ENCODE results near the gene FNIP1. TPM values are rescaled to one million over a fixed set of nuclear protein-coding genes. Genes with fewer than 3 reads are reported as not detected.

Gene FNIP1
- total and polyA plus RNA-seq, 2 donors, result 8.3 to 71.7 TPM

DNA sequence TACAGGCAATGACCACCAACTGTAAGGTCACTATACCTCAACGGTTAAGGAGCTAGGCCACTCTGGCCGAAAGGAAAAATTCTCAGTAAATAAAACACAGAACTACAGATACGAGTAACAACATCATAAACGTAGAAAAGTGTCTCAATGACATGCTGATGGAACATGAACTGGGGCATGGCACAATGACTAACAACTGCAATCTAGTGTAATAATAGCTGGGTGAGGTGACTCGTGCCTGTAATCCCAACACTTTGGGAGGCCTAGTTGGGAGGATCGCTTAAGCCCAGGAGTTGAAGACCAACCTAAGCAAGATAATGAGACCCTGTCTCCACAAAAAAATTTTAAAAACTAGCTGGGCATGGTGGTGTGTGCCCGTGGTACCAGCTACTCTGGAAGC is 152.0 kb downstream of the FNIP1 start:
- no peak for DNase-seq (ENCODE audit: extremely low spot score)
- Histone ChIP-seq H3K27ac (ENCODE audit: low read depth) (no peak overlapping the region), H3K4me3 (ENCODE audit: low read depth, low read length) (no peak overlapping the region), H3K36me3 (ENCODE audit: insufficient read depth) (peaks cover 1% of the 10 kb centered on the region), H3K4me1 (ENCODE audit: insufficient read depth) (no peaks in the 10 kb centered on the region)
- 94% methylated on average over 7 of the region's 7 CpGs for WGBS

- DNase-seq (ENCODE audit: extremely low spot score), result no peak
- Histone ChIP-seq H3K36me3 (ENCODE audit: insufficient read depth) (peaks cover 1% of the 10 kb centered on the region), H3K4me3 (ENCODE audit: low read depth, low read length) (no peak overlapping the region), H3K4me1 (ENCODE audit: insufficient read depth) (no peaks in the 10 kb centered on the region), H3K27ac (ENCODE audit: low read depth) (no peak overlapping the region)
- WGBS, result 91% methylated on average over 1 of the region's 1 CpG
Measured at GRCh38 chr5:131644370-131644769, 152.4 kb downstream of the FNIP1 start.

DNA sequence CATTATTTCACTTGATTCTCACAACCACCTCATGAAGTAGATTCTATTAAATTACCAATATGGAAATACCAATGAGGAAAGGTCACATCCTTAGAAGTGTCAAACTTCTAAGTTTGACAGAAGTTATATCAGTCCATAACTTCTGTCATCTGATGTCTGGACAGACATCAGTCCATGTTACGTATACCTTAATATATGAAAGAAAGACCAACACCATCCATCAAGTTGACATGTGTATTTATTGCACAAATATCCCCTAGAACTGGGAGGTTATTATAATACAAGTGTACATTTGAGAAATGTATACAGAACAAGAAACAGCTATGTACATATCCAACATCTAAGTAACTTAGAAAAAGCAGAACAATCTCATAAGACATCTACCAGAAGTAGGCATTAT is 155.3 kb downstream of the FNIP1 start:
- WGBS, result 94% methylated on average over 1 of the region's 1 CpG
- DNase-seq (ENCODE audit: extremely low spot score), result no peak
- Histone ChIP-seq H3K27ac (ENCODE audit: low read depth) (no peak overlapping the region), H3K4me1 (ENCODE audit: insufficient read depth) (no peaks in the 10 kb centered on the region), H3K36me3 (ENCODE audit: insufficient read depth) (peaks cover 1% of the 10 kb centered on the region), H3K4me3 (ENCODE audit: low read depth, low read length) (no peak overlapping the region)

DNA sequence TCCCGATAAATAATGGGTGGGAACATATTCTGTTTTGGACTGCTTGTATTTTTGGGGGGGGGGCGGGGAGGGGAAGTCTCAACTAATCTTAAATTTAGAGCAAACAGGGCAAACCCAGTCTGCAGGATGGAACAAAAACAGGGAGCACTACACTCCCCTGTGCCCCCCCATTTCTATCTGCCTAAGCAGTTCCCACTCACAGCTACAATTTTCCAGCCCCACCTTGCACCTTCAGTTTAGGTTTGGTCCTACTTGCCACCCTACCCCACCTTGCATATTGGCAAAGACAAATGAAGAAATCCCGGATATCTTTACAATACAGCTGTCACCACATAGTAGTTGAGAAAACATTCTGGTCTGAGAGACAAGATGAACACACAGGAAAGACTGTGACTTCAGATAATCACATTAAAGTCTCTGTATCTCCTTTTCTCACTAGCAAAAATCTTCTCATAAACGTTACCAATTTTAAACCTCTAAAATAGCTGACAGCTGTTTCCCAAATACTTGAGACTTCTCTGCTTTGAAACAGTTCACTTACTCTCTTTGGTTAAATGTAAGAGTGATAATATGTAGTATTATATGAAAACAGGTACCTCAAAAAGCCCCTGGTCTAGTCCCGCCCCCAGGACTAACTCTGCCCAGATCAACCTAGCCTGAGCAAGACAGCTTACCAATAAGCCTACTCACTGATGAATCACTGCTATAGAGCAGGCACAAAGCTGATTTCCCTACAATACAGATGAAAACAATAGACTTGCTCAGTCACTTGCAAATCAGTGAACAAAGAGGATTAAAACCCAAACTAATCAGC is 156.6 kb downstream of the FNIP1 start:
- Histone ChIP-seq H3K27ac (ENCODE audit: low read depth) (no peak overlapping the region), H3K36me3 (ENCODE audit: insufficient read depth) (peaks cover 1% of the 10 kb centered on the region), H3K4me3 (ENCODE audit: low read depth, low read length) (no peak overlapping the region), H3K4me1 (ENCODE audit: insufficient read depth) (no peaks in the 10 kb centered on the region)
- DNase-seq (ENCODE audit: extremely low spot score), result no peak
- WGBS, result 53% methylated on average over 5 of the region's 5 CpGs

GRCh38 chr5:131639148-131639547 is 157.7 kb downstream of the FNIP1 start:
- Histone ChIP-seq H3K27ac (ENCODE audit: low read depth) (no peak overlapping the region), H3K36me3 (ENCODE audit: insufficient read depth) (peaks cover 1% of the 10 kb centered on the region), H3K4me1 (ENCODE audit: insufficient read depth) (no peaks in the 10 kb centered on the region), H3K4me3 (ENCODE audit: low read depth, low read length) (no peak overlapping the region)
- DNase-seq (ENCODE audit: extremely low spot score), result no peak

DNA sequence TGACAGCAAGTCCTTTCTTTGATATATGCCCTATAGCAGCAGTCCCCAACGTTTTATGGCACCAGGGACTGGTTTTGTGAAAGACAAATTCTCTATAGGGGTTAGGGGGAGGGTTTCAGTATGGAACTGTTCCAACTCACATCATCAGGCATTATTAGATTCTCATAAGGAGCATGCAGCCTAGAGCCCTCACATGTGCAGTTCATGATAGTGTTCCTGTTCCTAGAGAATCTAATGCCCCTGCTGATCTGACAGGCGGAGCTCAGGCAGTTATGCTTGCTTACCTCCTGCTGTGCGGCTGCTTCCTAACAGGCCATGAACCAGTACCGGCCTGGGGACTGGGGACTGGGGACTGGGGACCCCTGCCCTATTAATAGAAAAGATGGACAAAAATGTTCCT is 159.1 kb downstream of the FNIP1 start:
- Histone ChIP-seq H3K36me3 (ENCODE audit: insufficient read depth) (no peaks in the 10 kb centered on the region), H3K4me3 (ENCODE audit: low read depth, low read length) (no peak overlapping the region), H3K27ac (ENCODE audit: low read depth) (no peak overlapping the region), H3K4me1 (ENCODE audit: insufficient read depth) (no peaks in the 10 kb centered on the region)
- no peak for DNase-seq (ENCODE audit: extremely low spot score)
- 80% methylated on average over 4 of the region's 4 CpGs for WGBS

GRCh38 chr5:131635684-131636572 is 160.9 kb downstream of the FNIP1 start:
- WGBS, result 3% methylated on average over 24 of the region's 24 CpGs
- peak overlapping the region; percentile 57 for H3K4me3 ChIP-seq (ENCODE audit: low read depth, low read length)
- H3K36me3 ChIP-seq (ENCODE audit: insufficient read depth), result no peaks in the 10 kb centered on the region
- H3K27ac ChIP-seq (ENCODE audit: low read depth), result peak overlapping the region; percentile 95
- DNase-seq (ENCODE audit: extremely low spot score), result no peak
- H3K4me1 ChIP-seq (ENCODE audit: insufficient read depth), result no peaks in the 10 kb centered on the region

DNA sequence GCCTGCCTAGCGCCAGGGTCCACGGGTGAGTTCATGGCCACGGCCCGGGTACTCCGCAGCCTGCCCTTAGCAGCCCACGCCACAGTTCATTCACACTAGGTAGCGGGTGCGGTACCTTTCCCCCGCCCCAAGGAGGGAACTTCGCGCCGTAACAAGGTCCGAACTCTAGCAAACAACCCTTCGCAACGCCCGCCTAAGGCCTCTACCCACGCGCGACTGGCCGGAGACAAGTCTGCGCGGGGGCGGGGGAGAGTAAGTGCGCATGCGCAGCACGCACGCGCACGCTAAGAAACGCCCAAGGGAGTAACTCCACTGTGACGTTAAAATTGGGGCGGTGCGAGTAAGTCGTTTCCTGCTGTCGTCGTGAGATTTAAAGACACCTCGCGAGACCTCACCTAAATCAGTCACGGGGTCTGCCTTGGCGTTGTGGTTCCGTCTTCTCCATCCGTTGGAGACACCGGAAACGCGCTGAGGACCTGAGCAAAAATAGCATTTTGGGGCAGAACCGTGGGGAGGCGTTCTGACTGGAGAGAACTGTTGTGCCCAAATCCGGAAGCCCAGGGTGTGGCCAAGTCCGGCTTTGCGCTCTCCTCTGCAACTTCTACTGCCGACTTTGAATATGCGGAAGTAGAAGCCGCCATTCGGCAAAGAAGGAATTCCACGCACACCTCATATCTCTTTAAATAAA is 161.7 kb downstream of the FNIP1 start, which contains the start of gene RAPGEF6:
RAPGEF6 (minus strand) TSS at position 234 of the 688 bp plus-strand sequence; CDS start at position 35, 199 bp downstream.
- Histone ChIP-seq H3K27ac (ENCODE audit: low read depth) (peak within 1 kb of the TSS; percentile 95), H3K4me1 (ENCODE audit: insufficient read depth) (no peaks in the 10 kb centered on the region)
- DNase-seq (ENCODE audit: extremely low spot score), result peak; percentile 99

GRCh38 chr5:131634666-131634995 is 162.2 kb downstream of the FNIP1 start:
- no peak for DNase-seq (ENCODE audit: extremely low spot score)
- peak overlapping the region; percentile 81 for H3K27ac ChIP-seq (ENCODE audit: low read depth)
- H3K4me1 ChIP-seq (ENCODE audit: insufficient read depth), result no peaks in the 10 kb centered on the region
- H3K36me3 ChIP-seq (ENCODE audit: insufficient read depth), result no peaks in the 10 kb centered on the region
- H3K4me3 ChIP-seq (ENCODE audit: low read depth, low read length), result peak overlapping the region; percentile 60
- 1% methylated on average over 21 of the region's 21 CpGs for WGBS

More for the DNA sequence above, 161.7 kb downstream of the FNIP1 start, which contains the start of gene RAPGEF6:
- Histone ChIP-seq H3K4me3 (ENCODE audit: low read depth, low read length) (peak within 1 kb of the TSS; percentile 60), H3K36me3 (ENCODE audit: insufficient read depth) (no peaks in the 10 kb centered on the region)
- WGBS, result under 1% methylated on average over 55 of the region's 55 CpGs

- Histone ChIP-seq H3K36me3 (ENCODE audit: insufficient read depth) (no peaks in the 10 kb centered on the region), H3K4me1 (ENCODE audit: insufficient read depth) (no peaks in the 10 kb centered on the region), H3K4me3 (ENCODE audit: low read depth, low read length) (peak overlapping the region; percentile 60), H3K27ac (ENCODE audit: low read depth) (no peak overlapping the region)
- WGBS, result 5% methylated on average over 4 of the region's 4 CpGs
- no peak for DNase-seq (ENCODE audit: extremely low spot score)
Measured at GRCh38 chr5:131634238-131634637, 162.6 kb downstream of the FNIP1 start.

GRCh38 chr5:131633830-131634229 is 163.0 kb downstream of the FNIP1 start:
- Histone ChIP-seq H3K36me3 (ENCODE audit: insufficient read depth) (no peaks in the 10 kb centered on the region), H3K4me3 (ENCODE audit: low read depth, low read length) (peak overlapping the region; percentile 60), H3K27ac (ENCODE audit: low read depth) (no peak overlapping the region), H3K4me1 (ENCODE audit: insufficient read depth) (no peaks in the 10 kb centered on the region)
- WGBS, result 58% methylated on average over 5 of the region's 5 CpGs
- no peak for DNase-seq (ENCODE audit: extremely low spot score)

DNA sequence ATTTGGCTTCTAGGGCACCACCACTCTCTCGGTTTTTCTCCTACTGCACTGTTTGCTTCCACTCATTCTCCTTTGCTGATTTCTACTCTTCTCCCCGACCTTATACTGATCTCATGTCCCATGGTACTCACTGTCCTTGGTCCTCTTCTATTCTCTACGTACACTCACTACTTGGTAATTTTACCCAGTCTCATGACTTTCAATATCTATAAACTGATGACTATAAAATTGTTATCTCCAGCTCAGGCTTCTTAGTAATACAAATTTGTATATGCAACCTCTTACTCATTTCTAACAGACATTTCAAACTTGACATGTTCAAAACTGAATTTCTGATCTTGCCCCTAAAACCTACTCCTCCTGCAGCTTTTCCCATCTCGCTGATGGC is 165.9 kb downstream of the FNIP1 start:
- 74% methylated on average over 4 of the region's 4 CpGs for WGBS
- Histone ChIP-seq H3K27ac (ENCODE audit: low read depth) (no peak overlapping the region), H3K4me1 (ENCODE audit: insufficient read depth) (no peaks in the 10 kb centered on the region)

DNA sequence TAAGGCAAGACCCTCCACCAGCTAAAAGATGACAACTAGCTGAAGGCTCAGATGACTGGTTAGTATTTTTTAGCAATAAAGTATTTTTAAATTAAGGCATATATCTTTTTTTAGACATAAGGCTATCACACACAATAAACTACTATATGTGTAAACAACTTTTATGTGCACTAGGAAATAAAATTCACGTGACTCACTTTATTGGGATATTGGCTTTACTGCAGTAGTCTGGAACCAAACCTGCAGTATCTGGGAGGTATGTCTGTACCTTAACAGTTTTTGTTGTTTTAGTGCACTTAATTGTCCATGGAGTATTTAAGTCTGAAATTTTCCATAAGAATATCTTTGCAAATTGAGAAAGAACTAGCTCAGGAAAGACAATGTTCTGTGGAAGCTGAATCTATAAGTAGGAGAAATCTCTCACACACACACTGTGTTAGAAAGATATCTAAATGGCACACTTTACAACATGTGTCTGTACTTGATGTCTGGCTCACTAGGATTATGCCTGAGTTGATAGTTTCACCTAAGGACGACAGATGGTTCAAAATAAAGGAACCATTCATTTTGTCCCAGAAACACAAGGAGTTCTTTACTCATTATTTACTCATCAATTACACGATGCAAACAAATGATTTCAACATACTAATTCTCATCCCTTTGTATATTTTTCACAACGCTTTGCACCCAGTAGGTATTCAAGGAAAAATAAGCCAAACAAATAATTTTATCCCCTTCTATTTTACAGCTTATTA is 166.4 kb downstream of the FNIP1 start:
- WGBS, result 51% methylated on average over 4 of the region's 4 CpGs
- Histone ChIP-seq H3K27ac (ENCODE audit: low read depth) (no peak overlapping the region), H3K36me3 (ENCODE audit: insufficient read depth) (no peaks in the 10 kb centered on the region), H3K4me1 (ENCODE audit: insufficient read depth) (no peaks in the 10 kb centered on the region), H3K4me3 (ENCODE audit: low read depth, low read length) (no peak overlapping the region)
- no peak for DNase-seq (ENCODE audit: extremely low spot score)

More for the DNA sequence above, 165.9 kb downstream of the FNIP1 start:
- Histone ChIP-seq H3K36me3 (ENCODE audit: insufficient read depth) (no peaks in the 10 kb centered on the region), H3K4me3 (ENCODE audit: low read depth, low read length) (no peak overlapping the region)
- no peak for DNase-seq (ENCODE audit: extremely low spot score)
